Stimulated activated CD4-positive, alpha-beta T cell treated with anti-CD3 and anti-CD28 coated beads, Interleukin-1b, Interleukin-23, amount 100 ng/mL, for 48 hours (primary cell): Measurements from ENCODE around the gene SLC6A7.

ENCODE experiments used
- DNase-seq: peaks from one replicate; pipeline ENCODE4 v3.0.0-alpha.2; 2020

The SLC6A7 gene

GRCh38 chr5:150175536-150175935 is 14.3 kb upstream of the SLC6A7 start:
- no peak for DNase-seq

DNA sequence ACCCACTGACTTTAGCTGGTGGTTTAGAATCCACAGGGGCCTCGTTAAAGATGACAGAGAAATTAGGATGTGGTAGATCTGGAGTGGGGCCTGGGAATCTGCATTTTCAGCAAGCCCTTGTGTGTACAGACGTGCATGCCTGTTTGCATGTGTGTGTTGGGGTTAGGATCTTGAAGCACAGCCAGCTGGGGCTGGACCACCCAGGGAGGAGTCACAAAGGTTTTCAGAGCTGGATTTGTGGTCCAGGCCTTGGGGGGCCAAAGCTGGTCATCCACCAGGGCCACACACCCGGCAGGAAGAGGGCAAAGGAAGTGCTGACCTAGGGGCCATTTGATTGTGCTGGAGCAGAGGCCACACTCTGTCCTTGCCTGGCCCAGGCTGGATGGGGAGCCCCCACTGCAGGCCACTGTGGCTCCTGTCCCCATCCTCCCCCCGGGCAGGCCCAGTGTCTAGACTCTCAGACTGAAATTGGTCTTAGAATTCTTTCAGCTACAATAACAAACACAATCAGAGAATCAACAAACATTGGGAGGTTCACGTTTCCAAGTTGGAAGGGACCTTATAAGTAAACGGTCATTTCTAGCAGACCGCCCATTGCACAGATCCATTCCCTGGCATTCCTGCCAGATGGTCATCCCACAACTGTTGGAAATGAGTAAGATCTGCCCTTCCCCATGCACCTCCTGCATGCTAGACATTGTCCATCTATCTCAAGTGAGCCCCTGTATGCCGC is 13.0 kb upstream of the SLC6A7 start:
- no peak for DNase-seq

DNA sequence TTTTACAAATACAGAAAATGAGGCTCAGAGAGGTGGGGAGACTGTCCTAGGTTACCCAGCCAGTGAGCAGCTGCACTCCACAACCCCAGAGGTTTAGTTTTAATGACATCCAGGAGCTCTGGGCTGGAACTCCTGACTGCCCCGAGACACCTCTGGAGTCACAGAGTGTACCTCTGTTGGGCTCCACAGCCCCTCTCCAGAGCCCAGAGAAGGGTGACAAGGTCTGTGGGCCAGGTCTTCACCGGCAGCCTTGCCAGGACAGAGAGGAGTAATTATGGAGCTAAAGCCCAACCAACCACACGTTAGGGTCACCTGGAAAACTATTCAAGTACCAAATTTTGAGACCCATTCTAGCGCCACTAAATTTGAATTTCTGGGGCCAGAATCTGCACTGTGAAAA is 12.1 kb upstream of the SLC6A7 start:
- DNase-seq: no peak

GRCh38 chr5:150178262-150178661 is 11.6 kb upstream of the SLC6A7 start:
- no peak for DNase-seq

DNA sequence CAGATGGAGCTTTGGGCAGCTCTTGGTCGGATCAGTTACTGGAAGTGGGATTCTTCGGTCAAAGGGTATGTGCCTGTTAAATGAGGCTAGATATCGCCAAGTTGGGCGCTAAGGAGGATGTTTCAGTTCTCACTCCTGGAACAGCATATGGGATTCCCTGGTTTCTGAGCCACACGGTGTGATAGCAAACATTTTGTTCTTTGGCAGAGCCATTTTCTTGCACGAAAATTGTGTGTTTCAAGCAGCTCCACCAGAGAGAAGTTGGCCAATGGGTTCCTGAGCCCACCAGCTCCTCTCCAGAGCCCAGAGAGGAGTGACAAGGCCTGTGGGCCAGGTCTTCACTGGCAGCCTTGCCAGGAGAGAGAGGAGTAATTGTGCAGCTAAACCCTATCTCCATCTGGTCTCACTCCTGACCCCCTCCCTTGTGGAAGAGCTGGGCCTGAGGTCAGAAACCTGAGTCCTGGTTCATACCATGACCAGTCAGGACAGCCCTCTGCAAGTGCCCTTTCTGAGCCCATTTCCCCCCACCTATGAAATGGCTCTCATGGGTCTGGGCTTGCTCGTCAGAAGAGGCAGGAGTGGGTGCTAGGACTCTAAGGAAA is 10.7 kb upstream of the SLC6A7 start:
- DNase-seq: no peak

DNA sequence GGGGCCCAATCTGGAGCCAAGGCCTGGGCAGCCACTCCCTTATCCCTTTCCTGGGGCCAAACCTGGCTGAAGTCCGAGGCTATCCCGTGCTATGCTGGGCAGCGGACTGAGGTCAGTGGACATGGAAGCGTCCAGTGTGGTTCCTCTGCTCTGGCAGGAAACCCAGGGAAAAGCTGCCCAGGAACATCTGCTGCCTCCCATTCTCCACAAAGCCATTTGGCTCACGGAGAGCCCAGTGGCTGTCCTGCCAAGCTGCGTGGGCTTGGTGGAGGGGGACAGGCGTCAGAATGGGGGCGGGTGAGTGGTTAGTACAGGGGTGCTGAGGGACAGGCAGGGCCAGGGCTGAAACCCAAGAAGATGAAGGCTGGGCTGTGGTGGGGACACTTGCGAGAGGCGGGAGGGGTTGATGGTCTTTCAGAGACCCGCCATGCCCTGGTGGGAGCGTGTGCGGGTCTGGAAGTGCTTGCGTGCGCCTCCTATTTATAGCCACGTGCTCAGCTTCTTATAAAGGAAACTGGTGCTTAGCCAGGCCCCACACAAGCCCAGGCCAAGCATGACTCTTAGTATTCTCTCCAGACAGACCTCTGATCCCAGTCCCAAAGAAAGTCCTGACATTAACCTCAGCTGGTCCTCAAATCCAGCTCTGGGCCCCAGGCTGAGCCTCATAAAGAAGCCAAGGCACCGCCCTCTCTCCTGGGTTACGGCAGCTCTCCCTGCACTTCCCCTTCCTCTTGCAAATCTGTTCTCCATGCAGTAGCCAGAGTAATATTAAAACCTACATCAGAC is 9.4 kb upstream of the SLC6A7 start:
- DNase-seq: no peak

- DNase-seq: no peak
These were observed 8.8 kb upstream of the SLC6A7 start for GRCh38 chr5:150181027-150181426.

GRCh38 chr5:150181766-150182545 is 7.9 kb upstream of the SLC6A7 start:
- no peak for DNase-seq

GRCh38 chr5:150182774-150183173 is 7.1 kb upstream of the SLC6A7 start:
- no peak for DNase-seq

DNA sequence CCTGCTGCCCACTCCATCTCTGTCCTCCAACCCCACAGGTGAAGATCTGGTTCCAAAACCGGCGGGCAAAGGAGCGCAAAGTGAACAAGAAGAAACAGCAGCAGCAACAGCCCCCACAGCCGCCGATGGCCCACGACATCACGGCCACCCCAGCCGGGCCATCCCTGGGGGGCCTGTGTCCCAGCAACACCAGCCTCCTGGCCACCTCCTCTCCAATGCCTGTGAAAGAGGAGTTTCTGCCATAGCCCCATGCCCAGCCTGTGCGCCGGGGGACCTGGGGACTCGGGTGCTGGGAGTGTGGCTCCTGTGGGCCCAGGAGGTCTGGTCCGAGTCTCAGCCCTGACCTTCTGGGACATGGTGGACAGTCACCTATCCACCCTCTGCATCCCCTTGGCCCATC is 6.4 kb upstream of the SLC6A7 start:
- no peak for DNase-seq

DNA sequence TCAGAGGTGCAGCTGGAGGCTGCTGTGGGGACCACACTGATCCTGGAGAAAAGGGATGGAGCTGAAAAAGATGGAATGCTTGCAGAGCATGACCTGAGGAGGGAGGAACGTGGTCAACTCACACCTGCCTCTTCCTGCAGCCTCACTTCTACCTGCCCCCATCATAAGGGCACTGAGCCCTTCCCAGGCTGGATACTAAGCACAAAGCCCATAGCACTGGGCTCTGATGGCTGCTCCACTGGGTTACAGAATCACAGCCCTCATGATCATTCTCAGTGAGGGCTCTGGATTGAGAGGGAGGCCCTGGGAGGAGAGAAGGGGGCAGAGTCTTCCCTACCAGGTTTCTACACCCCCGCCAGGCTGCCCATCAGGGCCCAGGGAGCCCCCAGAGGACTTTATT is 5.9 kb upstream of the SLC6A7 start:
- DNase-seq: no peak

- DNase-seq: no peak
These were observed 4.6 kb upstream of the SLC6A7 start for GRCh38 chr5:150184990-150185912.

- DNase-seq: no peak
These were observed 3.7 kb upstream of the SLC6A7 start for GRCh38 chr5:150186137-150186536.

DNA sequence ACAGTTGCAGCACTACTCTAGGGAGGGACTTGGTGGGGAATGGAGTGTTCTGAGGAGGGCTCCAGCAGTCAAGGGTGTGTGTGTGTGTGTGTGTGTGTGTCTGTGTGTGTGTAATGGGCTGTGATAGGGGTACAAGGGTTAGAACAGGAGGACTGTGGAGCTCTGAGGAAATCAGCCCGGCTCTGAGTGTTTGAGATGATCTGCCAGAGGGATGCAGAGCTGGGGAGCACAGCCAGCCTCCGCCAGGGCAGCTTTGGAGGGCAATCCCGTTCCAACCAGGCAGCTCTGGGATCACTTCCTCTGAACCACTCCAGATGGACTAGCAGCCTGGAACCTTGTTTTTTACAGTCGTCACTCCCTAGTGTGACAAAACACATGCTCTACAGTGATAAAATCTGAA is 3.0 kb upstream of the SLC6A7 start:
- DNase-seq: no peak

GRCh38 chr5:150188146-150188842 is 1.6 kb upstream of the SLC6A7 start:
- no peak for DNase-seq

DNA sequence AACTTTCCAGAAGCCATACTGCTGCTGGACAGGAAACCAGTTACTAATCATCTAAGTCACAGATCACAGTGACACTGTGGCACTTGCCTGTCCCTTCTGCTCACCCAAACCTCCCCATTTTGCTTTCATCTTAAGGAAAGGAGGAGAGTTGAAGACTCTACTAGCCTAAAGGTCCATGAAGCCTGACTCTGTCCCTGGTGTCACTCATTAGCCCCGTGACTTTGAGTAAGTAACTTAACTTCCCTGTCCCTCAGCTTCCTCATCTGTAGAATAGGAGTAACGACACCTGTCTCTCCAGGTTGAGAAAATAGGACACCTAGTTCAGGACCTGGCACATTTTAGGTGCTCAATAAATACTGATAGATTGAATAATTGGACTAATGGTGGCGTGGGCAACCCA is 536 bp upstream of the SLC6A7 start:
- no peak for DNase-seq

DNA sequence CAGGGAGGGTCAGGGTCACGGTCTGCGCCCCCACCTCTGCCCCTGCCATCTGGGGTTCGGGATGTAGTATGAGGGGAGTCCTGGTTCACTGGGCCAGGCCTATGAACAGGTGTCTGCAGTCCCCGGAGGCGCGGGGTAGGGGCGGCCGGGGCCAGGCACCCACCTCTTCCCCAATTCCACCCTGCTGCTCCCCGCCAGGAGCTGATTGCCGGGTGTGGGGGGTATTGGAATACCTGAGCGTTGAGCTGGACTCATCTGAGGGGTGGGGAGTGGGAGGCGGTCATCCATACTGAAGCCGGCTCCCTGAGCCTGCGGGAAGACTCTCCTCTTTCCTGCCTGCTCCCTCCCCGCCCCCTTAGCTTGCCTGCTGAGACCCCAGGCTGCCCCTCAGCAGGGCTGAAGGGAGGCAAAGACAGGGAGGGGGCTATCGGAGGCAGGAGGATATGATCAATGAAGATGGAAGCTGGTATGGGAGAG is 679 bp downstream of the SLC6A7 start:
- no peak for DNase-seq

DNA sequence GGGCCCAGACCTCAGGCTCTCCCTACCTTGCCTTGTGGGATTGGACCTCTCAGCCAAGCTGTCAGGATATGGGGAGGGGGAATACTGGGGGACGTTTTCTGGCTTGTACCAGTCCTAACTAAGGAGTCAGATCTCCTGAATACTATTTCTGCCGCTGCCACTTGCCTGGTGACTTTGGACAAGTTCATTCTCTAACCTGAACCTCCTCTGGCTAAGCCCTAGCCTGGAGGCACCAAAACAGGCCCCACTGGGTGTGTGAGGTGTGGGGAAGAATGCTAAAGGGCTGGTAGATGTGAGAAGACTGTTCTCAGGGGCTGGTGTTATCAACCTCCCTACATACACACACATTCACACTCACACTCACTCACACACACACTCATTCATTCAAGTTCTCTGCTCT is 1.1 kb downstream of the SLC6A7 start:
- DNase-seq: no peak

DNA sequence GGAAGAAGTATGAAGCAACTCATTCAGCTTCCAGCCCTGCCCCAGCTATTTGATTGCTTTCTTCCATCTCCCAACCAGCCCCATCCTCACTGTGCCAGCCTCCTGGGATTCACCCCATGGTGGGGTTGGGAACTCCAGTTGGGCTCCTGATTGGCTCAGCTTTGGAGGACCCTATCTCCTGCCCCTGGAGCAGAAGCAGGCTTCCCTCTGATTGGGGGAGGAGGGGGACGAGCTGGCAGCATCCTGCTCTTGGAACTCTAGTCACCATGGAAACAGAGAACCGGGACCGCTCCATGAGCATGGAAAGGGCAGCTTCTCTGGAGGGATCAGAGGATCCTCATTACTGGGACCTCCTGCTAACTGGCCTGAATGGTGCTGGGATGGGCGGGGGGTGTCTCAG is 2.6 kb downstream of the SLC6A7 start:
- no peak for DNase-seq

GRCh38 chr5:150195736-150196485 is 6.0 kb downstream of the SLC6A7 start:
- no peak for DNase-seq

GRCh38 chr5:150196514-150196913 is 6.7 kb downstream of the SLC6A7 start:
- no peak for DNase-seq
